ENCODE results near the gene SURF4. TPM values are rescaled to one million over a fixed set of nuclear protein-coding genes. Genes with fewer than 3 reads are reported as not detected.

The SURF4 gene
- polyA plus RNA-seq, 2 of the 4 experiments (the other 2 are of a cell fraction), result 159 to 169 TPM

GRCh38 chr9:133347985-133348717, 27.7 kb downstream of the SURF4 start, which contains the start of the genes MED22 and RPL7A (continued):
- TF ChIP-seq GATA3 (IDR thresholded peaks at IDR 0.05; ENCODE audit: borderline replicate concordance) (peak; percentile 48; the same call in 1 of the 2 replicates), CHD4 (IDR thresholded peaks at IDR 0.05; ENCODE audit: borderline replicate concordance) (no peak), RCOR1 (IDR thresholded peaks at IDR 0.05; ENCODE audit: low read depth, low read length) (no peak), JUN (IDR thresholded peaks at IDR 0.05) (peak; percentile 95 to 98), FOSL2 (IDR thresholded peaks at IDR 0.05) (no peak), FOSL2 (CRISPR knock-in tag; IDR thresholded peaks at IDR 0.05) (no peak; the same call in 1 of the 2 replicates), ZNF302 (CRISPR knock-in tag; IDR thresholded peaks at IDR 0.05) (no peak), HOXB5 (CRISPR knock-in tag; IDR thresholded peaks at IDR 0.05) (no peak; the same call in 1 of the 2 replicates), CHD2 (IDR thresholded peaks at IDR 0.05; ENCODE audit: low read length, partially characterized antibody) (peak; percentile 96), ZFP36 (IDR thresholded peaks at IDR 0.05; ENCODE audit: borderline replicate concordance, partially characterized antibody) (no peak), RFX5 (IDR thresholded peaks at IDR 0.05) (no peak), FOXS1 (CRISPR knock-in tag; IDR thresholded peaks at IDR 0.05) (no peak), KDM5A (IDR thresholded peaks at IDR 0.05) (peak; percentile 38; the same call in 1 of the 2 replicates), POLR2AphosphoS2 (conservative IDR thresholded peaks at IDR 0.05; ENCODE audit: low read length) (no peak), HDAC2 (IDR thresholded peaks at IDR 0.05) (no peak), CBX2 (IDR thresholded peaks at IDR 0.05; ENCODE audit: borderline replicate concordance, low read depth) (no peak), TFCP2L1 (CRISPR knock-in tag; IDR thresholded peaks at IDR 0.05) (peak; percentile 92), ESRRA (IDR thresholded peaks at IDR 0.05; ENCODE audit: borderline replicate concordance, low read length) (no peak), SREBF2 (IDR thresholded peaks at IDR 0.05) (no peak), HMGXB4 (CRISPR knock-in tag; IDR thresholded peaks at IDR 0.05; ENCODE audit: borderline replicate concordance) (no peak; the same call in 1 of the 2 replicates), POLR2A (IDR thresholded peaks at IDR 0.05; ENCODE audit: low read length) (peak; percentile 99), NFE2L2 (conservative IDR thresholded peaks at IDR 0.05; ENCODE audit: low read length) (no peak), NR3C1 (IDR thresholded peaks at IDR 0.05) (no peak), HEYL (CRISPR knock-in tag; IDR thresholded peaks at IDR 0.05) (no peak), MAZ (IDR thresholded peaks at IDR 0.05; ENCODE audit: borderline replicate concordance, low read depth, low read length) (peak; percentile 29; the same call in 1 of the 2 replicates), BCL3 (IDR thresholded peaks at IDR 0.05) (peak; percentile 98), RARB (CRISPR knock-in tag; IDR thresholded peaks at IDR 0.05) (no peak), SMC3 (IDR thresholded peaks at IDR 0.05) (no peak), CEBPB (IDR thresholded peaks at IDR 0.05) (no peak)
